Osteocyte (in vitro differentiated cells): ENCODE results near the gene FAM13A. TPM values are rescaled to one million over a fixed set of nuclear protein-coding genes. Genes with fewer than 3 reads are reported as not detected.
A peak's percentile ranks its signal among the peaks of the same experiment; 100 is the strongest.

Experiments used
- DNase-seq: peaks from one replicate; pipeline ENCODE4 v3.0.0; 2021; ENCODE audit warnings: mixed read lengths; ENCODE audit not compliant: unreplicated experiment; ENCODE audit errors: extremely low spot score
- H3K27ac Mint-ChIP-seq: one replicate; pipeline ENCODE4 v1.8.0; 2021; ENCODE audit warnings: mild to moderate bottlenecking, mixed read lengths; ENCODE audit not compliant: unreplicated experiment
- H3K27me3 Mint-ChIP-seq: one replicate; pipeline ENCODE4 v1.8.0; 2021; ENCODE audit warnings: mixed read lengths; ENCODE audit not compliant: unreplicated experiment
- H3K36me3 Mint-ChIP-seq: one replicate; pipeline ENCODE4 v1.8.0; 2021; ENCODE audit warnings: mixed read lengths; ENCODE audit not compliant: unreplicated experiment
- H3K4me1 Mint-ChIP-seq: one replicate; pipeline ENCODE4 v1.8.0; 2021; ENCODE audit warnings: mixed read lengths; ENCODE audit not compliant: unreplicated experiment
- H3K4me3 Mint-ChIP-seq: one replicate; pipeline ENCODE4 v1.8.0; 2021; ENCODE audit warnings: mild to moderate bottlenecking, moderate library complexity, mixed read lengths; ENCODE audit not compliant: unreplicated experiment
- H3K9me3 Mint-ChIP-seq: one replicate; pipeline ENCODE4 v1.8.0; 2021; ENCODE audit warnings: mixed read lengths; ENCODE audit not compliant: unreplicated experiment
- CTCF ChIP-seq: fragments of 200-600 bp; sonication (generic); IDR thresholded peaks from 2 replicates; pipeline ENCODE4 v1.5.0; 2021; ENCODE audit warnings: antibody characterized with exemption, mild to moderate bottlenecking, moderate library complexity
- total RNA-seq: library from RNA; stranded (reverse); gene quantifications from 2 replicates; pipeline ENCODE4 v1.2.1, GENCODE V29; 2021

Gene FAM13A
- total RNA-seq, 1 donor from 2014 or later, result 18.5 TPM

DNA sequence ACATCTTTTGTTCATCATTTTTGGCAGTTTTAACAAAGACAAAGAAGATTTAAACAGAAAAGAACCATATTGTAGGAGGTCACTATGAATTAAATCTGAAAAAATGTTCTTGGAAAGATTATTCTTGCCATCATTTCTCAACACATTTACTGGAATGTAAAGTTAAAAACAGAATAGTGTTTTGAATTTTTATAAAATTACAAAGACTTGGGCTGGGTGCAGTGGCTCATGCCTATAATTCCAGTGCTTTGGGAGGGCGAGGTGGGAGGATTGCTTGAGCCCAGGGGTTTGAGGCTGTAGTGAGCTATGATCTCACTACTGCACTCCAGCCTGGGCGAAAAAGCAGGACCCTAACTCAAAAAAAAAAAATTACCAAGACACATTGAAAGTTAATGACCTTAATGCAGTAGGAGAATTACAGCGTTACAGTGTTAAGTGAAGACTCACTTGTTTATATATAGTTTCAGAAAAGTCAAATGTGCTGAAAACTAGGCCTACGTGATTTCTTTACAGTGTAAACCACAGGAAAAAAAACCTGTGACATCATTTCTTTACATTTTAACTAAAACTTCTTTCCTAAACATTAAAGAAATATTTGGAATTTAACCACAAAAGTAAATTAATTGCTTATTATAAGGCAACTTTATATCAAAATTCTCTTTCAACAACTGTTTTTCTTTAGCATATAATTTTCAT lies 7.9 kb downstream of the FAM13A start:
- no peak overlapping the region for H3K4me3 Mint-ChIP-seq
- no peak for TF ChIP-seq CTCF
- no peaks in the 10 kb centered on the region for H3K36me3 Mint-ChIP-seq
- H3K9me3 Mint-ChIP-seq, result peaks cover 9% of the 10 kb centered on the region
- peaks cover 22% of the 10 kb centered on the region for H3K4me1 Mint-ChIP-seq
- peak overlapping the region; percentile 52 for H3K27ac Mint-ChIP-seq
- no peak for DNase-seq
- no peaks in the 10 kb centered on the region for H3K27me3 Mint-ChIP-seq

DNA sequence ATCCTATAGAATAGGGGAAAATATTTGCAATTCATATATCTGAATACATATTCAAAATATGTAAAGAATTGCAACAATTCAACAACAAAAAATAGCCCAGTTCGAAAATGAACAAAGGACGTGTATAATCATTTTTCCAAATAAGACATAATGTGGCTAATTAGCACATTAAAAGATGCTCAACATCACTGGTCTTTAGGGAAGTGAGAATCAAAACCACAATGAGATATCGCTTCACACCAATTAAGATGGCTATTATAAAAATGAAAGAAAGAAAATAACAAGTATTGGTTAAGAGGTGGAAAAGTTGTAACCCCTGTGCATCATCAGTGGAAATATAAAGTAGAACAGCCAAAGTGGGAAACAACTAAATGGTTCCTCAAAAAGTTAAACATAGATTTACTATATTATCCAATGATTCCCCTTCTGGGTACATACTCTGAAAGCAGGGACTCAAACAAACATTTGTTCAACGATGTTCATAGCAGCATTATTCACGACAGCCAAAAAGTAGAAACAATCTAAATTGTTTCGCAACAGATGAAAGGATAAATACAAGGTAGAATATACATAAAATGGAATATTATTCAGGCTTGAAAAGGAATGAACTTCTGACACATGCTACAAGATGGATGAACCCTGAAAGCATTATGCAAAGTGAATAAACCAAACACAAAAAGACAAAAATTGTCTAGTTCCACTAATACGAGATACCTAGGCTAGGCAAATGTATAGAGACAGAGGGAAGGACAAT lies 12.7 kb downstream of the FAM13A start:
- Mint-ChIP-seq H3K4me3 (no peak overlapping the region), H3K9me3 (no peaks in the 10 kb centered on the region), H3K27me3 (no peaks in the 10 kb centered on the region), H3K36me3 (peaks cover 3% of the 10 kb centered on the region), H3K27ac (no peak overlapping the region), H3K4me1 (peaks cover 8% of the 10 kb centered on the region)
- TF ChIP-seq CTCF, result no peak
- no peak for DNase-seq

GRCh38 chr4:89042055-89042454 lies 14.9 kb downstream of the FAM13A start:
- Mint-ChIP-seq H3K27ac (no peak overlapping the region), H3K36me3 (peaks cover 8% of the 10 kb centered on the region), H3K9me3 (peaks cover 3% of the 10 kb centered on the region), H3K4me3 (no peak overlapping the region), H3K27me3 (no peaks in the 10 kb centered on the region), H3K4me1 (peaks cover 4% of the 10 kb centered on the region)
- no peak for TF ChIP-seq CTCF
- no peak for DNase-seq

- Mint-ChIP-seq H3K36me3 (peaks cover 15% of the 10 kb centered on the region), H3K27me3 (no peaks in the 10 kb centered on the region), H3K4me3 (no peak overlapping the region), H3K9me3 (peaks cover 9% of the 10 kb centered on the region), H3K4me1 (no peaks in the 10 kb centered on the region), H3K27ac (no peak overlapping the region)
- no peak for TF ChIP-seq CTCF
- DNase-seq, result no peak
These were observed 17.2 kb downstream of the FAM13A start for GRCh38 chr4:89039730-89040338.

- Mint-ChIP-seq H3K4me1 (no peaks in the 10 kb centered on the region), H3K36me3 (peaks cover 15% of the 10 kb centered on the region), H3K4me3 (no peak overlapping the region), H3K27me3 (no peaks in the 10 kb centered on the region), H3K27ac (no peak overlapping the region), H3K9me3 (peaks cover 9% of the 10 kb centered on the region)
- no peak for DNase-seq
- no peak for TF ChIP-seq CTCF
These were observed 20.4 kb downstream of the FAM13A start for GRCh38 chr4:89036535-89036934.
